OCI-LY1 (cell line): ENCODE data around the gene ESAM.
"Not testable (repeated sequence)": the region's sequence is repeated elsewhere in the genome, so short reads cannot be mapped to it uniquely, and the experiment has no call there.

ENCODE experiments used
- EZH2 ChIP-seq: fragments of 200-600 bp; sonication (generic), shearing (Covaris generic); IDR thresholded peaks from 2 replicates; pipeline ENCODE4 v1.8.0; 2017; ENCODE audit warnings: borderline replicate concordance, mixed run types, mild to moderate bottlenecking, antibody characterized with exemption, low read length, moderate library complexity, mixed read lengths
- TF ChIP-seq, protein P1 (sequence below): fragments of 200-600 bp; sonication (generic), shearing (Covaris generic); IDR thresholded peaks from 2 replicates; pipeline ENCODE4 v1.5.1; 2017; ENCODE audit warnings: mild to moderate bottlenecking, antibody characterized with exemption, low read length, moderate library complexity, mixed read lengths

DNA sequence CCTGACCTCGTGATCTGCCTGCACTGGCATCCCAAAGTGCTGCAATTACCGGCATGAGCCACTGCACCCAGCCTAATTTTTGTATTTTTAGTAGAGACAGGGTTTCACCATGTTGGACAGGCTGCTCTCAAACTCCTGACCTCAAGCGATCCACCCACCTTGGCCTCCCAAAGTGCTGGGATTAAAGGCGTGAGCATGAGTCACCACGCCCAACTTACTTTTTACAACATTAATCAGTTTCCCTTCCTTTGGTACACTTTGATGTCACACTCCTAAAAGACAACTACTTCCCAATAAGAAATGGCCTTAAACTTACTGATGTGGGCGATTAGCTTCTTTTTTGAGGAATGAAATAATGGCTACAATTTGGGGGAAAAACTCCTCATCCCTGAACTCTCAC lies 8.9 kb upstream of the ESAM start:
- TF ChIP-seq, protein P1, sequence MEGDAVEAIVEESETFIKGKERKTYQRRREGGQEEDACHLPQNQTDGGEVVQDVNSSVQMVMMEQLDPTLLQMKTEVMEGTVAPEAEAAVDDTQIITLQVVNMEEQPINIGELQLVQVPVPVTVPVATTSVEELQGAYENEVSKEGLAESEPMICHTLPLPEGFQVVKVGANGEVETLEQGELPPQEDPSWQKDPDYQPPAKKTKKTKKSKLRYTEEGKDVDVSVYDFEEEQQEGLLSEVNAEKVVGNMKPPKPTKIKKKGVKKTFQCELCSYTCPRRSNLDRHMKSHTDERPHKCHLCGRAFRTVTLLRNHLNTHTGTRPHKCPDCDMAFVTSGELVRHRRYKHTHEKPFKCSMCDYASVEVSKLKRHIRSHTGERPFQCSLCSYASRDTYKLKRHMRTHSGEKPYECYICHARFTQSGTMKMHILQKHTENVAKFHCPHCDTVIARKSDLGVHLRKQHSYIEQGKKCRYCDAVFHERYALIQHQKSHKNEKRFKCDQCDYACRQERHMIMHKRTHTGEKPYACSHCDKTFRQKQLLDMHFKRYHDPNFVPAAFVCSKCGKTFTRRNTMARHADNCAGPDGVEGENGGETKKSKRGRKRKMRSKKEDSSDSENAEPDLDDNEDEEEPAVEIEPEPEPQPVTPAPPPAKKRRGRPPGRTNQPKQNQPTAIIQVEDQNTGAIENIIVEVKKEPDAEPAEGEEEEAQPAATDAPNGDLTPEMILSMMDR: not testable (repeated sequence)
- not testable (repeated sequence) for TF ChIP-seq EZH2
